ENCODE results near the gene KMO. TPM values are rescaled to one million over a fixed set of nuclear protein-coding genes. Genes with fewer than 3 reads are reported as not detected.

The KMO gene
- total and polyA plus RNA-seq, 2 of the 4 experiments (the other 2 are of a cell fraction): not detected

GRCh38 chr1:241606544-241606943 is 74.4 kb downstream of the KMO start:
- Histone ChIP-seq H4K8ac (ENCODE audit: low read depth in 2 of 2, low read length in 2 of 2) (no peak overlapping the region), H3K9me3 (ENCODE audit: control insufficient read depth, insufficient read depth, low read length) (no peaks in the 10 kb centered on the region), H2AK9ac (replicated peaks; ENCODE audit: low read depth, low read length, poor library complexity) (no peak overlapping the region), H3K4me1 (ENCODE audit: control insufficient read depth, insufficient read depth, low read length) (peaks cover 10% of the 10 kb centered on the region), H3K23ac (ENCODE audit: low read depth, low read length) (no peak overlapping the region), H3K27me3 (ENCODE audit: control insufficient read depth, insufficient read depth, low read length) (no peaks in the 10 kb centered on the region), H3K4ac (ENCODE audit: low read depth, low read length) (no peak overlapping the region), H3K14ac (replicated peaks; ENCODE audit: low read depth, low read length) (no peak overlapping the region), H2AFZ (replicated peaks; ENCODE audit: low read length, poor library complexity) (no peak overlapping the region), H2BK5ac (ENCODE audit: low read depth, low read length, poor library complexity, severe bottlenecking) (no peak overlapping the region), H3K4me2 (ENCODE audit: low read depth, low read length) (no peak overlapping the region), H3K36me3 (ENCODE audit: control insufficient read depth, insufficient read depth, low read length) (peaks cover 3% of the 10 kb centered on the region; the same call in 1 of the 2 replicates), H3K9ac (ENCODE audit: low read depth, low read length) (no peak overlapping the region), H4K5ac (ENCODE audit: low read depth, low read length) (no peak overlapping the region), H3K27ac (ENCODE audit: insufficient read depth, low read length) (no peak overlapping the region), H2BK120ac (ENCODE audit: low read depth, low read length) (no peak overlapping the region), H4K20me1 (ENCODE audit: insufficient read depth, low read length) (no peaks in the 10 kb centered on the region), H2AK5ac (ENCODE audit: low read depth, low read length) (no peak overlapping the region), H3K79me1 (ENCODE audit: low read depth in 1 of 2, low read length in 2 of 2) (0 out of 4 replicates have a peak, but pooled peaks cover under 1 to 3% of the 10 kb centered on the region in 2 experiments), H3K9me1 (ENCODE audit: insufficient read depth, low read length) (no peaks in the 10 kb centered on the region; the same call in 1 of the 2 replicates), H2BK20ac (ENCODE audit: low read depth, low read length) (no peak overlapping the region), H3K4me3 (ENCODE audit: insufficient read depth, low read depth, low read length) (no peak overlapping the region), H2BK15ac (ENCODE audit: low read depth, low read length) (no peak overlapping the region), H3K18ac (ENCODE audit: low read depth, low read length) (no peak overlapping the region), H4K91ac (ENCODE audit: insufficient read depth, low read depth, low read length) (no peak overlapping the region), H3K56ac (ENCODE audit: extremely low read depth, insufficient read depth, low read length) (no peak overlapping the region)
- ChIA-PET POLR2A (ENCODE audit: unreplicated experiment) (no interaction called here), CTCF (interaction anchor here (0.6 to 0.8 kb wide), 2 partner anchors 20 to 221 kb away, joined by 3 read pairs; no protein-coding TSS in a partner anchor)
- no peak for DNase-seq
- dilution Hi-C loops (cut with HindIII; ENCODE audit: low sequenced_read_pairs, unreplicated experiment): no loop called here
- TF ChIP-seq NFE2L2 (IDR thresholded peaks at IDR 0.05; ENCODE audit: low read depth, low read length): no peak
- TF ChIP-seq USF2 (IDR thresholded peaks at IDR 0.05; ENCODE audit: low read depth, low read length): no peak
- no peak for TF ChIP-seq RFX5 (IDR thresholded peaks at IDR 0.05; ENCODE audit: low read depth, low read length)
- TF ChIP-seq CTCF (conservative IDR thresholded peaks at IDR 0.05; ENCODE audit: low read depth, low read length): no peak
- TF ChIP-seq POLR2A (IDR thresholded peaks at IDR 0.05; ENCODE audit: low read depth, low read length): no peak
- TF ChIP-seq SMC3 (IDR thresholded peaks at IDR 0.05; ENCODE audit: low read depth, low read length): no peak
- no peak for TF ChIP-seq CHD1 (IDR thresholded peaks at IDR 0.05; ENCODE audit: low read depth, low read length)
- no peak for TF ChIP-seq MAFK (IDR thresholded peaks at IDR 0.05; ENCODE audit: low read depth, low read length)
- no peak for TF ChIP-seq RAD21 (IDR thresholded peaks at IDR 0.05; ENCODE audit: low read length)
- TF ChIP-seq CEBPB (IDR thresholded peaks at IDR 0.05; ENCODE audit: low read depth, low read length): no peak
- no peak for TF ChIP-seq MXI1 (IDR thresholded peaks at IDR 0.05; ENCODE audit: borderline replicate concordance, low read depth, low read length)
- TF ChIP-seq BHLHE40 (IDR thresholded peaks at IDR 0.05; ENCODE audit: low read depth, low read length): no peak
- TF ChIP-seq MAZ (IDR thresholded peaks at IDR 0.05; ENCODE audit: borderline replicate concordance, low read depth, low read length): no peak
- no peak for TF ChIP-seq ELK1 (IDR thresholded peaks at IDR 0.05; ENCODE audit: borderline replicate concordance, low read depth, low read length)
- no peak for TF ChIP-seq RCOR1 (IDR thresholded peaks at IDR 0.05; ENCODE audit: insufficient replicate concordance, low read length)
- no peak for TF ChIP-seq FOS (IDR thresholded peaks at IDR 0.05; ENCODE audit: low read depth, low read length)
- BruUV-seq (replicated peaks): no TSS peak
- WGBS, 2 experiments (ENCODE audit: extremely low coverage in 2 of 2, insufficient read length in 1 of 2): no CpG with 5 or more reads among the region's 5 CpGs
- no peak for ATAC-seq (ENCODE audit: low read depth)
- intact Hi-C loops (cut with micrococcal nuclease): no loop called here
- in situ Hi-C loops (cut with MboI; ENCODE audit: low sequenced_read_pairs): loop anchor here (25.0 kb wide), 1 partner anchor 1706 kb away; no protein-coding TSS in a partner anchor

All from IMR-90 (cell line).